Melanocyte of skin (primary cell): ENCODE data around the gene DLK1. TPM values are rescaled to one million over a fixed set of nuclear protein-coding genes. Genes with fewer than 3 reads are reported as not detected.

Experiments
- total RNA-seq, 2 donors: library from RNA; depleted of rRNA; stranded (reverse); fragments of >200 nt; gene quantifications; 2 replicates each; pipeline ENCODE4 v1.2.3, GENCODE V29; 2012

Gene DLK1
- total RNA-seq = under 1 TPM in 1 of 2 donors, not detected in 1; under 0.01 TPM

DNA sequence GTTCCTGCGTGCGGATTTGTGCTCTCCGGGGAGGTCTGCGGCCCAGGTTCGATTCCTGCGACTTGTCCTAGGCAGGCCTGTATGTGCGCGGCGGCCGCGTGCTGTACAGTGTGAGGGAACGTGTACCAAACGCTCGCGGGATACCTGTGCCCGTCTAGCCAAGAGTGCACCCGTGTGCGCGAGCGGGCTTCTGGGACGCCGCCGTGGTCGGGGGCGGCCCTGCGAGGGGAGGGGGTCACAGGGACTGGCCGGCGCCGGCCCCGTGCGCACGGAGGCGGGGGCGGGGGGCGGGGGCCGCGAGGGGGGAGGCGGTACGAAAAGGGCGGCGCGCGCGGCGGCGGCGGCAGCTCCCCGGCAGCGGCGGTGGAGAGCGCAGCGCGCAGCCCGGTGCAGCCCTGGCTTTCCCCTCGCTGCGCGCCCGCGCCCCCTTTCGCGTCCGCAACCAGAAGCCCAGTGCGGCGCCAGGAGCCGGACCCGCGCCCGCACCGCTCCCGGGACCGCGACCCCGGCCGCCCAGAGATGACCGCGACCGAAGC lies at the start of gene DLK1:
Gene DLK1 (plus strand): TSS at position 343 of the 536 bp plus-strand sequence. CDS start 177 bp downstream, at position 520.

Other genes starting within 250 kb of the DLK1 start
- gene BEGAIN, start 139.5 kb upstream of the DLK1 start, total RNA-seq = under 1 TPM; 0.33 to 0.69 TPM
- gene MEG3, start 99.2 kb downstream of the DLK1 start, total RNA-seq = 1 to 10 TPM; 1.0 to 1.3 TPM
- gene RTL1, start 176.8 kb downstream of the DLK1 start, total RNA-seq = not detected